Stimulated activated CD4-positive, alpha-beta T cell treated with anti-CD3 and anti-CD28 coated beads, Interleukin-2, amount 100 ng/mL, for 4 hours (primary cell): ENCODE measurements around the gene TET3.

ENCODE experiments used
- DNase-seq: peaks from one replicate; pipeline ENCODE4 v3.0.0-alpha.2; 2020; ENCODE audit warnings: low read depth

Gene TET3

DNA sequence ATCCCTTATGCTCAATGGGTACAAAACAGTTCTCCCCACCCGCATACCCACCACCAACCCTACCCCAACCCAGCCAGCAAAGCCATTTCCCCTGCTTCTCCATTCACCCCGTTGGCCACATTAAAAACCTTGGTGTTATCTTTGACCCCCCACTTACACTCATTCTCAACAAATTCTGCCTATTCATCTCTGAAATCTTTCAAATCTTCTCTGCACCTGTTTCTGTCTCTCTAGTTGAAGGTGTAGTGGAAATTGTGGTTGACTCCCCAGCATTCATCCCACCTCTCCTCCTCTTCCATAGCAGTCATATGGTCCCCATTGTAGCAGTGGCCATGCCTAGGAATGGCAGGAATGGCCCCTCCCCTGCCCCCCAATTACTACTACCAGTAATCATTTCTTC lies 20.5 kb upstream of the TET3 start:
- no peak for DNase-seq

DNA sequence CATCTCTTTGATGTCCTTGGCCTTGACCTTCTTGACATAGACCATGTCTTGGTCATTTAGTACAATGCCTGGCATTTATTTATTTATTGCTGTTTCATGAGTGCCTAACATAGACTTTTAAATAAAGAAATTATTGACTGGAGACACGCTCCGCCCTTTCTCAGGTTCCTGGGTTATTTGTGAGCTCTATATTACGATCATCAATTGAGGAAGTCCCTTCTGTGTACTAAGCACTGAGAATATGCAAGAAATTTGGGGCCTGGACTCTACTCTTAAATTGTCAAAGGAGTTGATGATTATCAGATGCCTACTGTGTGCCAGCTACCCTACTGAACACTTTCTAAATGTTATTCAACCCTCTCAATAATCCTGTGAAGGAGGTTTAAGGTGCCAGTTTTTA lies 19.7 kb upstream of the TET3 start:
- no peak for DNase-seq

DNA sequence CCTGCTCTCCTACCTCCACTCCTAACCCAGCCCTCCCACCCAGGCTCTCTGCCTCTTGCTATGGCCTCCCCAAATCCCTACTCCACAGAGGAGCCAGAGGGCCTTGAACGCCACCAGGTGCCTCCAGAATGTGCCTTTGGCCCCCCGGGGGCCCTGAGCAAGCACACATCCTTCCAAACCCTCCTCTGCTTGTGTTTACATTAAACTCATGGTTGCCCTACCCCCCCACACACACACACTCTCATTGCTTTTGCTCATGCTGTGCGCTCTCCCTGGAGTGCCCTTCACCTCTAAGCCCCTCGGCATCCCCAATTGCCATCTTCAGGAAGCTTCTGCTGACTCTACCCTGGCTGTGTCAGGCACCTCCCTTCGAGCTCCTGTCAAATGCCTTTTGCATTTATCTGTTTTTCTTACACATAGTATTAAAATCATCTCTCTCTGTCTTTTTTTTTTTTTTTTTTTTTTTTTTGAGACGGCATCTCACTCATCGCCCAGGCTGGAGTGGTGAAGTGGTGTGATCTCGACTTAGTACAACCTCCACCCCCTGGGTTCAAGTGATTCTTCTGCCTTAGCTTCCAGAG lies 16.3 kb upstream of the TET3 start:
- DNase-seq: no peak

DNA sequence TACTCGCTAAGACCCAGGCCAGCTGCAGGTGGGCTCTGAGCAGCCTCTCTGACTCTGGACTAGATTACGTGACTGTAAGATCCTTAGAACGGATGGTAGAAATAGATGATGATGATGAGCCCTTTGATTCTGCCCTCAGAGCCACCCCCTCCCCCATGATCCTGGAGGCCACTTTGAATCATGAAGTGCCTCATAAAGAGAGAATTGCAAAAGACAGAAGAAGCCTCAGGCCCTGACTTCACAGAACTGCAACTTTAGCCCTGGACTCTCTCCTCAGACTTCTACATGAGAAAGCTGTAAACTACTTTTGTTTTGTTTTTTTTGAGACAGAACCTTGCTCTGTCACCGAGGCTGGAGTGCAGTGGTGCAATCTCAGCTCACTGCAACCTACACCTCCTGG lies 15.4 kb upstream of the TET3 start:
- no peak for DNase-seq

DNA sequence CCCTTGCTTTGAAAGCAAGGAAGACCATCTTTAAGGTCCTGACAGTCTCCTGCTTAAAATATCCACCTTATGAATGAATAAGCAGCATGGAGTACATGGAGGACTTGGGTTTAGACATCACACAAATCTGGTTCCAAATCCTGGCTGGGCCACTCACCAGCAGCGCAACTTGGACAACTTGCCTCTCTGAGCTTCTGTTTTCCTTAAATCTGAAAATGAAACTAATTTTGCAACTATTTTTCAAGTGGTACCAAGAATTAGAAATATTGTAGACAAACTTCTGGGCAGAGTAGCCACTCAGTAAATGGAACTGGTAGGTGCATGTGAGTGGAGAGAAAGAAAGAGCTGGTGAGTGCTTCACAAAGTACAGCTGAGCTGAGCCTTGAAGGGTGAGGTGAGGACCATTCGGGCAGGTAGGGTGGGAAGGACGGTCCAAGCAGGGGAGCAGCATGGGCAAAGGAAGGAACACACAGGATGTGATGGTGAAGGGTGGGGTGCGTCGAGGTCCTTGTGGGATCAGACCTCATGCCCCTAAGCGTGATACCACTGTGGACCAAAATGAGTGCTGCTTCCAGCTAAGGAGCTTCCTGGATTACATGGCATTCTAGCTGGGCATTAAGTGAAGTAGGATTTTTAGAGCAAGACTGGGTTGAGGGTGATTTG lies 14.4 kb upstream of the TET3 start:
- DNase-seq: no peak

DNA sequence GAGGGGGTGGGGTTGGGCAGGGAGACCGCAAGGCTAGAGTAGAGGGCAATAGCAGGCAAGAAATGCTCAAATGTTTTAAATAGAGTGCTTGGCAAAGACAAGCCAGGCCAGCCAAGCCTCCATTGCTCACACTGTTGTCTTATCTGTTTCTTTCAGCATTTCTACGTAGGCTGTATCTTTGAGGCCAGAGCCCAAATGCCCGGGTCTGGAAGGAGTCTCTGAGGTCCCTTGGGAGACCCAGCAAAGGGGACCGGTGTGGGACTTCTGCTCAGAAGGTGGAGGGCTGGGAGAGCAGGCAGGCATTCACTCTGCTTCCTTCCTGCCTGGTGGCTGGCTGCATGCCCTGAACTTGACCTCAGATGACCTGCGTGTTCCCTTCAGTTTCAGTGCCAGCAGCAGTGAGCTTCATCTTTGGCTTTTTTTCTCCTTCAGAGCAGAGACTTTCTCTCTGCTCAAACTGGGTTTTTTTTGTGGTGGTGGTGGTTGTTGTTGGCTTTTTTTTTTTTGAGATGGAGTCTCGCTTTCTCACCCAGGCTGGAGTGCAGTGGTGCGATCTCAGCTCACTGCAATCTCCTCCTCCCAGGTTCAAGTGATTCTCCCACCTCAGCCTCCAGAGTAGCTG lies 13.7 kb upstream of the TET3 start:
- DNase-seq: no peak

DNA sequence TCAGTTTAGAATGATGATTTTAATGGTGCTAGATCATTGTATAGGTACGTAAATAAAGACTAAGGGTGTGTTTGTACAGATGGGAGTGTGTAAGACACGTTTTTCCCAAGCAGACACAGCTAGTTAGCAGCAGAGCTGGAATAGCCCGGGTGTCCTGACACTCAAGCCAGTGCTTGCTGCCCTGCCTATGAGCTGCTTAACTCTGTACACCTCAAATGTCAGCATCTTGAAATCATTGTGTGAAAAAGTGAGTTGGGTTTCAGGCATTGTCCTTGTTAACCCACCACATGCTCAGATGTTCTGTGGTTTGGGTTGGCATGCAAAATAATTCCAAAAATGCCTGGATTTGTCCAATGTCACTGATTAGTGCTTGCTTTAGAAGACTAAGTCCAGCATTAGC lies 13.0 kb upstream of the TET3 start:
- DNase-seq: no peak

DNA sequence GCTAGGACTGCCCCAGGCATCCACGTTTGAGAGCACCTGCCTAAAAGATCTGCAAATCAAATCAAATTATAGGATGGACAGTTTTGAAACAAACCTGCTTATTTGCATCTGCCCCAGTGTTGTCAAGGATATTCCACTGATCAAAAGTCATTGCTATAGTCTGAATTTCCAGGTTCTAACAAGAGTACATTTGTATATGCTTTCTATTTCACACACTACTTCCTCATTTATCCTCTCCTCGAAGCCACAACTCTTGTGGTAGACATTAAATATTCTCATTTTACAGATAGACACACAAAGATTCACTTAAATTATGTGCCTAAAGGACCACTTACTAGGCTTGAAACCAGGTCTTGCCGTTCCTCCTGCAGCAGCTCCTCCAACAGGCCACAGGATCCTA lies 11.9 kb upstream of the TET3 start:
- DNase-seq: no peak

DNA sequence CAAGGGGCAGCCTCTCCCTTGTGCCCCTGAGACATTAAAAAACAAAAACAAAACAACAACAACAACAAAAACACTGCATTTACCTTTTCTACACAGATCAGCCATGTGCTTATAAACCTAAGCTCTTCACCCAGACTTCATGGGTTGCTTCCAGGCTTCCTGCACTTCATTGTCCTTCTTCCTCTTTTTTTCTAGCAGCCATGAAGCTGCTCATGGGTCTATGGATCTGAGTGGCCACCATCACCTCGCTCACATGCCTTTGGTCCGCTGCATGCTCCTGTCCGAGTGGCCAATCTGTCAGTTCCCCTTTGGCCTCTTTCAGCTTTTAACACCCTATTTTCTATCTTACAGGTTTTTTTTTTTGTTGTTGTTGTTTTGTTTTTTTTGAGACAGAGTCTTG lies 9.0 kb upstream of the TET3 start:
- DNase-seq: no peak

DNA sequence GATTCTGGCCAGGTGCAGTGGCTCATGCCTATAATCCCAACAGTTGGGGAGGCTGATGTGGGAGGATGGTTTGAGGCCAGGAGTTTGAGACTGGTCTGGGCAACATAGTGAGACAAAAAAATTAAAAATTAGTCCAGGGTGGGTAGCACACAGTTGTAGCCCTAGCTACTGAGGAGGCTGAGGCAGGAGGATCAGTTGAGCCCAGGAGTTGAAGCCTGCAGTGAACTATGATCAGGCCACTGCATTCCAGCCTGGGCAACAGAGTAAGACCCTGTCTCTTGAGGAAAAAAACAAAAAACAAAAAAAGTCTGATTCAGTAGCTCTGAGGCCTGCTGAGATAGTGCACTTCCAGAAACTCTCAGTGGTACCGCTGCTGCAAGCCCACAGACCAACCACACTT lies 7.9 kb upstream of the TET3 start:
- DNase-seq: no peak

DNA sequence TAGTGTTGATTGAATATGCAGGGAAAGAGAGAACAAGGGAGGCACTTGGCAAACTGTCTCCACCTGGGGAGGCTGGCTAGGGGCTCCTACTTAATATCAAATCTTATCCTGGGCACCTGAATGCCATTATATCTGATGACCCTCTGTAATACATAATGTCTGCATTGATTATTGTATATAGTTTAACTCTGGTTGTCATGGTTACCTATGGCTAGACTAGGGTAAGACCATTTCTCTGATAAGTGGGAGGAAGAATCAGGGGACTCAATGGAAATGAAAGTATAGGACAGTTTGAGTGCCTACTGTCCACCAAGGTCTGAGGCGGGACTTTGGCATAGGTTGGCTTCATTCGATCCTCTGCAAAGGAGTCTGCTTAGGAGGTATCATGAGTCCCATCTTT lies 7.2 kb upstream of the TET3 start:
- DNase-seq: no peak

DNA sequence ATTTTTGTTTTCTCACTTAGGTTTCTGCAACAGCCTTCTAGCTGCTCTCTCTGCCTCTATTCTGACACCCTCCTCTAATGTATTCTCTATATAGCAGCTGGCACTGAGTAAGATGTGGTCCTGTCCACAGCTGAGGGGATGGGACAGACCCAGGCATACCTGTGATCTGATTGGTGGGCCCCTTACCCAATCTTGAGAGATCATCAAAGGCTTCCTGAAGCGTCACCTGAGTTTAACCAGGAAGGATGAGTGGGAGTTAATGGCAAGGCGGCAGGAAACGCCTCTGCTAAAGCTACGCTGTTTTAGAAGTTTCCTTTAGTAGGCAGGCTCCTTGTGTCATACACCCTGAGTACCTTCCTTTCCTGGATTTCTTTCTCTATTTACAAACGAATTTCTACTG lies 5.7 kb upstream of the TET3 start:
- DNase-seq: peak; percentile 80

DNA sequence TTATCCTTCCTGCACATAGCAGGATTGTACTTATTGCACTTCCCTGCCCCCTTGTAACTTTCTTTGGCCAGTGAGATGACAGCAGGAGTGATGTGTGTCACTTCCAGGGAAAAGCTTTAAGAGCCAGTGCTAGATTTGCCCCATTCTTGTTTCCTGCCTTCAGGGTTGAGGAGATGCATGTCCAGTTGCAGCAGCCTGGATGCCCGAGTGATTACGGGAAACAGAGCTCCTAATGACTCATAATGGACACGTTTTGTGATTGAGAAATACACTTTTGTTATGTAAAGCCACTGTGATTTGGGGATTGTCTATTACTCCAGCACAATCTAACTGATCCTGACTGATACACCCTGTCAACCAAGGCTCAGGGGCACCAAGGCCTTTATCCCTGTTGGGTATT lies 5.0 kb upstream of the TET3 start:
- no peak for DNase-seq

DNA sequence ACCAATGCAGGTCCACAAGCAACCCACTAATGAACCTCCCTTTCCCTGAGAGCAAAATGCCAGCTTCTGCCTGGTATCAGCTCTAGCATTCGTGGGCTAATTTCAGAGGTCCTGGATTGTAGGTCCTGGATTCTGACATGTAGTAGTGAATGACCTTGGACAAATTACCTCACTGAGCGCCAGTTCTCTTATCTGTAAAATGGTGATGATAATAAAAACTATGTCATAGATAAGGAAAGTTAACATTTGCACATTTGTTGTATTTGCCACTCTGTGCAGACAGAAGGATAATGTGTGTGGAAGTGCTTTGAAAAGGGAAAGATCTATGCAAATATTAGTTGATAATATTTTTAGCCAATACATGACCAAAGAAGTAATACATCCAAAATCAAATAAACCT lies 4.1 kb upstream of the TET3 start:
- DNase-seq: no peak

DNA sequence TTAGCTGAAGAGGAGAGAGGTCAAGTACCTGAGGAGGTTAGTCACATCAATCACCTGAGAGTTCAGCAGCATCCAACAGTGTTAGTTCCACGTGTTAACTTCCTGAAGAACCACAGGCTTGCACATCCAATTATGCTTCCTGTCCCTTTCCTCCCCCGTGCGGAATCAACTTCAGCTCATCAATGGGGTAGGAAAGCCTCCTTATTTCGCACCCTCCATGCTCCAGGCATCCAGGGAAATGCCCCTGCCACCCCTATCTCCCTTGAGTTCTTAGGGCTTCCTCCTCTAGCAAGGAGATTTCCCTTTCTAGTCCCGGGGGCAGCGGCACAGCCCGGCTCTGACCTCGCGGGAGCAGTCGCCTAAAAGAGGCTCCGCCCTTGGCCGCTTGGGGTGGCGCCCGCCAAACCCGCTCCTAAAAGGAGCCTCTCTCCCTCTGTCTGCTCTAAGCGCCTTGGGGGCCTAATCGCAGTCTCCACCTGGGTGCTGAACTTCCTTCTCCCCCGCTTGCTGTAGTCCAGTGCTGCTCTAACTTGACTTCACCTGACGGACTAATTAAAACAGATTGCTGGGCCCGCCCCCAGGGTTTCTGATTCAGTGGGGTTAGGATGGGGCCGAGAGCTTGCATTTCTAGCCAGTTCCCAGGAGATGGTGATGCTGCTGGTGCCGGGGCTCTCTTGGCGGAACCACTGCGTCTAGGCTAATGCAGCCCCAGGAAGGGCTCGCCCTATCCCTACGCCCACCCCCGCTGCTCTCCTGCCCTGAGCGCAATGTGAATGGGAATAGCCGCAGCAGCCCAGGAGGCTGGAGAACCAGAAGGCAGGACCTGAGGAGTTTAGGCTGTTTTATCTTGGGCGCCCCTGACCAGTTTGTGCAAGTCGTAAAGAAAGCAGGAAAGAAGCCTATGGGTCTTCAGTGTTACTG lies 3.4 kb upstream of the TET3 start:
- no peak for DNase-seq

DNA sequence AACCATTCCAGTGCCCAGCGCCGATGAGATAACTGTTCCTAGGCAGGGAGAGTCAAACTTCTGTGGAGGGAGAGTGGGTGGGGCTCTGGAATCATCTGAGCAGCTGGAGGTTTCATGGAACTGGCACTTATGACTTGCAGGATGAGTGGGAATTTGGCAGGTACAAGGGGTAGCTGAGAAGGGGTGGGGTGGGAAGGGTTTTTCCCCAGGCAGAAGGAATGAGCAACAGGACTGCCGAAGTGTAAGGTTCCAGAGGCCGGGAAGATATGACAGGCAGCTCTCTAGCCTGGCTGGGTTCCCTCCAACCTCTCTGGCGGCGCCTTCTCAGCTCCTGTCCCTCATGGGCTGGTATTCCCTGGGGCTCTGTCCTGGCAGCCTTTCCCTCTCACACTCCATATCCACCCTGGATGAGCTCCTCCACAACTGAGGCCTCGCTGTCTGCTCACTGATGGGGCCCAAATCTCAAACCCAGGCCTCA lies 2.5 kb upstream of the TET3 start:
- no peak for DNase-seq

DNA sequence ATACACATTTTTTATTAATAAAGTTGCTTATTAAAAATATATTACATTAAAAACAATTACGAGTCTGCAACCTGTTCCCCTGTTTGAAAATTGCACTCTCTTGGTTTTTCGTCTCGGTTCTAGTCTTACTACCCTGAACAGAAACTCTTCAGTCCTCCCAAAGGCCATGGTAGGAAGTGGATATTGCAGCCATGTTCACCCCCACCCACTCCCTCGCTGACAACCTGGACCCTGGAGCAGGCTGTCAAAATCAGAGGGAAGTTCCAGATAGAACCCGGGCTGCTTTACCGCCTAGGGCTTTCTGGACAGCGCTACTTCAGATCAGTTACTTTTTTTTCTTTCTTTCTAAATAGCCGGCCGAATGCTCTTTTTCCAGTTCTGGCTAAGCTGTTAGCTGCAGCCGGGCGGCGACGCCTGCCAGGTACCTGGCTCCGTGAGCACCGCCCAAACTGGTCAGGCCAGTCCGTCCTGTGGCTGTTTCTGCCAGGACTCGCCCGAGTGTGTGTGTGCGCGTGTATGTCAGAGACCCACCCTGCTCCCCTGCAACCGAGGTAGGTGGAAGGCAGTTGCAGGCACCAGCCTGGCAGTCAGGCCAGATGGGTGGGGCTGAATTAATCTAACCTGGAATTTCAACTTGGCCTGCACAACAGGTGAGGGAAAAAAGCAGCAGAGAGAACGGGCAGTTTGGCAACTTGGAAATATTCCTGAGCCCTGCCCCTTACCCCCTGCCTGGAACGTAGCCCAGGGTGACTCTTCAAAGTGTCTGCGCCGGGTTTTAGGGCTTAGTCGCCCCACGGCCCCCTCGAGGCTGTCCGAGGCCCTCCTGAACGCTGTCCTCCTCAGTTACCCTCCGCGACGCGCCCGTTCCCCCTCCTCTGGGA lies 1.1 kb upstream of the TET3 start:
- no peak for DNase-seq

DNA sequence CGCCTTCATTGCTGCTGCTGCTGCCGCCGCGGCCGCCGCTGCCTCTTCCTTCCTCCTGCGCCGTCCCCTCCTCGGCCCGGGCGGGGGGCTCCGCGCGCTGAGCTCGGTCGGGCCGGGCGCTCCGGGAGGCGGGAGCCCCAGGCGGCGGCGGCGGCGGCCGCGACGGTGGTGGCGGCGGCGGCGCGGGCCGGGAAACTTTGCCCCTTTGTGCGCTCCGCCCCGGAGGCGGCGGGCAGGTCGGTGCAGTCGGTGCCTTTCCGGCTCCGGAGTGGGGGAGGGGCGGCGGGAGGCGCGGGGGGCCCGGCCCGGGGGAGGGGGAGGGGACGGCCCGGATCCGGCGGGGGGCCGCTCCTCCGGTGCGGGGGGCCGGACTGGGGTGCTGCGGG lies 205 bp downstream of the TET3 start:
- DNase-seq: no peak

DNA sequence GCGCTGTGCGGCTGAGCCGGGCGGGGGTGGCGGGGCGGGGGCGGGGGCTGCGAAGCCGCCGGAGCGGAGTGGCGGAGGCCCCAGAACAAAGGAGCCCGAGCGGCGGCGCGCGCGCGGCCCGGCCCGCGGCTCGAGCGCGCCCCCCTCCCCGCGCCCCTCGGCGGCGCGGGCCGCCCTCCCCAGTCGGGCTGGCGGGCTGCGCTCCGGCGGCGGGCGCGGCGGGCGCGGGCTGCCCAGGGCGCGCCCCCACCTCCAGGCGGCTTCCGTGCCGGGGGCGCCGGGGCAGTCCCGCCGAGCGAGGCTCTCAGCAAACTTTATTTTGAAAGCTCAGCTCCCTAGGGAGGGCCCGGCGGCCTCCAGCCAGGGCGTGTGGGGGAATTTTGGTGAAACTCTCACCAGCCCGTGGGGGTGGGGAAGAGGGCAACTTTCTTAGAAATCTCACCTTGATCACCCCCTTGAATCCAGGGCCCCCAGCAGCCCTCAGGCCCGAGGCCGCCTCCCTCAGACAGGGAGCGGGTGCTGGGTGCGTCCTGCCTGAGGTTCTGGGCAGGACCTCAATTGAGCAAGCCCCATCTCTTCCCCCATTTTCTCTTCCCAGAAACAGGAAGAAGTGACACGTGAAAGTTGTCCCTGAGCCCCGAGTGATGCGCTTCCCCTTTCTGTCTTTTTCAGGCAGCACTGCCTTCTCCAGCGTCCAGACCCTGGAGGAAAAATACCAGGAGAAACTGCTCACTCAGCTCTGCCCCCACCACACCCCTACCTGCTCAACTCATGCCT lies 786 bp downstream of the TET3 start:
- peak; percentile 76 for DNase-seq

DNA sequence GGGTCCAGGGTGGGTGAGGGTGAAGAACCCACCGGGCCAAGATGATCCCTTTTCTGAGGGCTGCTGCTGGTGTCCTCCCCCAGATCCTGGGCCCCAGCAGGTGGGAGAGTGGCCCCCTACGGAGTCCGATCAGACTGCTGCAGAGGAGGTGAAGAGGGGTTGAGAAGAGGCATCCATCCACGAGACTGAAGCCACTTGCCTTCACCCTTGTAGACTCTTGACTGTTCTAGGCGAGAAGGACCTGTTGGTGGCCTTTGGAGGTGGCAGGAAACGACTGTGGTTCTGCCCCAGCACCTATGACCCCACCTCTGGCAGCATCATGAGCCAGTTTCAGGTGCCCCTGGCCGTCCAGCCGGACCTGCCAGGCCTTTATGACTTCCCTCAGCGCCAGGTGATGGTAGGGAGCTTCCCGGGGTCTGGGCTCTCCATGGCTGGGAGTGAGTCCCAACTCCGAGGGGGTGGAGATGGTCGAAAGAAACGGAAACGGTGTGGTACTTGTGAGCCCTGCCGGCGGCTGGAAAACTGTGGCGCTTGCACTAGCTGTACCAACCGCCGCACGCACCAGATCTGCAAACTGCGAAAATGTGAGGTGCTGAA lies 1.5 kb downstream of the TET3 start:
- DNase-seq: no peak
